Eye (tissue), 1 donor: Measurements from ENCODE around the gene RBMS1.

Experiments used
- DNase-seq: peaks from one replicate; pipeline ENCODE4 v3.0.0-alpha.2; 2015

RBMS1 gene

DNA sequence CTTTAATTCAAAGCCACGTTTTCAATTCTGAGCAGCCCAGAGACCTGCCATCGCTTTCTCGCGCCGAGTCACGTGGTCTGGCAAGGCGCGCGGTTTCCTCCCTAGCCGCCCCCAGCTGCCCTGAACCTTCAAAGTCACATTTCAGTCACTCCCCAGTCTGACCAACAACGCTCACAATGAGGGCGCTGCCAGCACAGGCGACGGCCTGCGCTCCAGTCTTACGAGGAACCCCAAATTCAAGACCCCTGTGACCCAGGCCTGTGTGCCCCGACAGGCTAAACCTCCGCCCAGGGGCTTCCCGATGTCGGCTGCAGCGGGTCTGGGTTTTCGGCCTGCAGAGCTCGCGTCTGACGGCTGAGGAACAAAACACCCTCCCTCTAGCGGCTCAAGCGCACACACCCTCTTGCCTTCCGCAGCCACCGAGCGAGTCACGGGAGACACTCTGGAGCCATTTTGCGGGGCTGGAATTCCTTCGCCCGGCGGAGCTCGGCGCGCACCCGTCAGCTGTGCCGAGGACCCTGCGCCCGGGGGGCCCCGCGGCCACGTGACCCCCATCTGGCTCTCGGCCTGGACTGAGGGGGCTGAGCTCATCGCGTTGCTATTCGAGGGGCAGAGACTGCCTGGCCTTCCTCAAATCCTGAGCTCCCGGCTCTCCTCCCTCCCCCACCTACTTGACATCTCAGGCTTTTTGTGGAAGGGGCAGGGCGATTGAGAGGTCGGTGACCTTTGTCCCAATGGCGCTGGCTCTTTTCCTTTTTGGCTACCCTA lies 223.6 kb downstream of the RBMS1 start:
- DNase-seq = peak; percentile 97

GRCh38 chr2:160269365-160269764 lies 224.2 kb downstream of the RBMS1 start:
- DNase-seq = no peak

DNA sequence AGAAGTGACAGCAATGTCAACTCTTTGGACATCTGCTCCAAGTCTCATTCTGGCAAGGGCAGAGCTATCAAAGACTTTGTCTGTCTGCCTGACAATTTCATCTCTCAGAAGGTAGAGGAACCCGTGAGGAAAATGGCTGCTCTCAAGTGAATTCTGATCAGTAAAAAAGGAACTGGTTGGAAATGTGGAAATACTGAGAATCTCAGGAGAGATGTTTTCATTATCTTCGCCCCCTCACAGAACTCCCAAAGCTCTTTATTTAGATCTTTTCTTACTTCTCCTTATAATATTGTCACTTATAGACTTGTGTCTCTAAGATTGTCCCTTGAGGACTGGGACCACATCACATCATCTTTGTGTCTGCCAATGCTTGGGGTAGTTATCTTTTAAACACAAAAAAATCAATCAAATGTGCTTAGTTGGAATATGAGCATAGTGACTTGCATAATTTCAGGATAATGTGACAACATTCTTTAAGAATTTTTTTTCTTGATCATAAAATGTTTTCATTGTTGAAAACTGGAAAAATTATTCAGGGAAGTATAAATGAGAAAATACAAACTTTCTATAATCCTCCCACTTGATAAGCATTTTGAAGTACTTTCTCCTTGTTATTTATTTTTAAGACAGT lies 225.3 kb downstream of the RBMS1 start:
- DNase-seq = no peak

DNA sequence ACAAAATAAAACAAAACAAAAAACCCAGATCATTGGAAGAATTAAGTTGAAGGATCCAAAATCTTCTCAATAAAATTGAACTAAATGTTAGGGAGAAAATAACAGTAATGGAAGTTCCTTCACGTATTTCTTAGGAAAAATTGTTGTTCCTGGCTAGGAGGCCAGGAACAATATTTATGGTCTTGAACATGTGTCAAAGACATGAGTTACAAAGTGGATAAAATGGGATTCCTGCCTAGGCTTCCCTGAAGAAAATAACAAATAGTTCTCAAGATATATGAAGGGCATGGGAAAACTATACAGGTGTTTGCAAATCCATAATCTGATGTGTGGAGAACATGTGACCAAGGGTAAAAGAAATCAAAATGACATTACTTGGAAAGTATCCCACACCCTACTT lies 225.9 kb downstream of the RBMS1 start:
- DNase-seq = no peak

DNA sequence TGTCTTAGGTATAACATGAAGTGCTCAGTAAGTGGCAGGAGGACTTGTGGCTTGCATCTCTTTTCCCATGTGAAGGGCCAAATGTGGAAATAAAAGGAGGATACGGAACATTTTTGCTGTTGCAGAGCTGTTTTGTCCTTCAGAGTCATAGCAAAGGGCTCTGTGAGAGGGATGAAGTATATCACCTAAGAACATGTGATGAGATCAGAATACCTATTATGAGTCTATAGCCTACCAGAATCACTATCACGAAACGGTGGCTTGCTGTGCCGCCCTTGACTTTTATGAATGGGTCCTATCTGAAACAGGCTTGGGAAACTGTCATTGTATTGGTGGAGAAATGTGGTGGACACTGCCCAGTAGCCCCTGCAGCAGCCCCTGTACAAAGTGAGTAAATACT lies 226.6 kb downstream of the RBMS1 start:
- no peak for DNase-seq

DNA sequence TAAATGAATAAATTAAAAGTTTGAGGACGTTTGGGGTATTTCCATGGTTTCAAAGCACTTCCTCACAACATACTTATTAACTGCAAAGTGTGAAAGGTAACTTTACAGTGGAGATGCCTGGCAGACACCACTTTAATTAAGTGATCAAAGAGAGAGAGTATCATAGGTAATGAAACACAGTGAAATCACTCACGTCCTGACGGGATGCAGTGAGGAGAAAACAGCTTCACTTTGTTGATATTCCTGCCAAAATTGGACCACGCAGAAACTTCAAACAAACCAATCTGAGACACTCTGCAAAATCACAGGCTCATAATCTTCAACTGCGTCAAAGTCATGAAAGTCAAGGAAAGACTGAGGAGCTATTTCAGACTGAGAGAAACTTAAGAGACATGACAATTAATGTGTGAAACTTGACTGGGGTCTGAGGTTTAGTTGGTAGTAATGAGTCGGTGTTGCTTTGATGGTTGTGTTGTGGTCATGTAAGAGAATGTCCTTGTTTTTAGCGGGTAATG lies 227.5 kb downstream of the RBMS1 start:
- no peak for DNase-seq

- DNase-seq = no peak
Measured at GRCh38 chr2:160264308-160264707, 229.3 kb downstream of the RBMS1 start.

- DNase-seq = no peak
Measured at GRCh38 chr2:160261732-160262131, 231.9 kb downstream of the RBMS1 start.

DNA sequence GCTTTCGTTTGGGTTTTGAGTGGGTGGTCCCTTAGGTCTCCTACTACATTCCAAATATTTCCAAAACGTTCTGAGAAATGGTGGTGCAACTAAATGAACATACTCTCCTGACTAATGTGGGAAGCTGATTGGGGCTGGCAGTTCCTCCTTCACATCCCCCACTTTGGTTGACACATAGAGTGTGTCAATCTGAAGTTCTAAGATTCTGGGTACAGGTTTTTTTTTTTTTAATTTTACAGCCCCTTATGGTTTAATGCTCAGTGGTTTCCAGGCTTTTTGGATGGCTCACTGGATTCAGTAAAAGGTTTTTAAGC lies 235.2 kb downstream of the RBMS1 start:
- no peak for DNase-seq

GRCh38 chr2:160257743-160258491 lies 235.7 kb downstream of the RBMS1 start:
- DNase-seq = no peak

DNA sequence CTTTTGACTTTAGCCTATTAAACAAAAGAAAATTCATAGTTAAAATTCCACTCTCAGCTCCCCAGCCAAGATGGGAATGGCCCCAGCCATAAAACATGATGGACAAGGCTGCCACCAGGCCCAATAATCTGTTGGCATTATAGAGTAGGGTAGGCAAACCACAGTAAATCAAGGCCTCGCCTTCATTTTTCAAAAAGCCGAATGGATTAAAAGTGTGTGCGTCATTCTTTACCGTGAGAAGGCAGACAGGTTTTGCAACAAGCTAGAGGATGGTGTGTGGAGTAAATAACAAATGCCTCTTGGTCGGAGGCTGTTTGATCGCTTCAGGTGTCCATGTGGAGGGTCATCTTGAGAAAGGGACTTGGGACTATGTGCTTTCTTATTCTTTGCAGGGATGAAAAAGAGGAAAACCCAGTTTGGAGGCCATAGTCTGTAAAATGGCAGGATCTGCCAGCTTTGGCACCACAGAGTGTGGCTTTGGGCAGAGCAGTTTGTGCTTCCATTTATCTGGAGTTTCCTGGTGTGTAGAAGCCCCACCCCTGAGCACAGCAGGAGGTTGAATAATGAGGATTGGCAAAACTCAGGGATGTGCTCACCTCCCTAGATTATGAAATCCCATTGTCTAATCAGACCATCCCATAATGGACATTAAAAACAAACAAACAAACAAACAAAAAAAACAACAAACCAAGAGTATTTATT lies 236.4 kb downstream of the RBMS1 start:
- DNase-seq = no peak

DNA sequence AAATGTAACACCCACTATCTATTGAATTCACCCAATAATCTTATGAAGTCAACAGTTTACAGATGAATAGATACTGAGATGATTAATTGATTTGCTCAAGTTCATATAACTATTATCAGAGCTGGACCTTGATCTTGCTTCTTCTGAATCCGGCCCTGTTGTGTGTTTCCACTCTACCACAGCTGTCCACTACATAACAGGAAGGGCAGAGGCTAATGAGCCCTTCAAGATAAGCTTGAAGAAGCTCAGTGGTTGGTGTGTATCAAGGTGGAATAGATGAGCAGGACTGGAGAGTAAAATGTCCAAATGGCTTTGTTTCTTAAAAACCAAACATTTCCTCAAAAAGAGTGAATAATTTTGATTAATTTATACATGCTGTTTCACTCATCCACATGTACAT lies 237.1 kb downstream of the RBMS1 start:
- no peak for DNase-seq

- no peak for DNase-seq
Measured at GRCh38 chr2:160255408-160255807, 238.2 kb downstream of the RBMS1 start.

- no peak for DNase-seq
Measured at GRCh38 chr2:160254189-160254762, 239.3 kb downstream of the RBMS1 start.

GRCh38 chr2:160253440-160254188 lies 240.0 kb downstream of the RBMS1 start:
- peak; percentile 56 for DNase-seq

GRCh38 chr2:160252900-160253299 lies 240.7 kb downstream of the RBMS1 start:
- no peak for DNase-seq

DNA sequence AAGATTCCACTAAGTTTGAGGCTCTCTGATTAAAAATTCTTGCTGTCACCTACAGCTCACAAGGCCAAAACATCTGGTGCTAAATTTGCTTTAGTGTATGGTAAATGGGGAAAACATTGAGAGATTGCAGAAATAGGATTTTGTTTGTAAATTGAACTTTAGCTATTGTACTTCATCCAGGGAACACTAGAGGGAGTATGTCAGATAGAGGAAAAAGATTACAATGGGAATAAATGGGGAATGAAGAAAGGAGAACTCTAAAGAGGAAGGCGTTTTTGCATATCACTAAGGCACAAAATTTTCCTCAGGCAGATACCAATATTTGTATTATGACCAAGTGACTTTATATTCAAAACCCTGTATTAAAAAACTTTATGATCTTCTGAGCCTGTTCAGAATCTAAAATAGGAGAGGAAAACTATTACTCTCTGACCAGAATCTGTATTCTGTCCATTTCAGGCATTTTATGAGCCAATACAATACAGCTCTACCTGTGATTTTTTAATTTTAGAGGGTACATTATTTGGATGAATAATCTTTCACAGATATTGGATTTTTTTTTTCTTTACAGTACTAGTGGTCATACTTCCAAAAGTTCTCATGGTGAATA lies 241.2 kb downstream of the RBMS1 start:
- DNase-seq = peak; percentile 71

- DNase-seq = no peak
Measured at GRCh38 chr2:160251569-160251968, 242.0 kb downstream of the RBMS1 start.

DNA sequence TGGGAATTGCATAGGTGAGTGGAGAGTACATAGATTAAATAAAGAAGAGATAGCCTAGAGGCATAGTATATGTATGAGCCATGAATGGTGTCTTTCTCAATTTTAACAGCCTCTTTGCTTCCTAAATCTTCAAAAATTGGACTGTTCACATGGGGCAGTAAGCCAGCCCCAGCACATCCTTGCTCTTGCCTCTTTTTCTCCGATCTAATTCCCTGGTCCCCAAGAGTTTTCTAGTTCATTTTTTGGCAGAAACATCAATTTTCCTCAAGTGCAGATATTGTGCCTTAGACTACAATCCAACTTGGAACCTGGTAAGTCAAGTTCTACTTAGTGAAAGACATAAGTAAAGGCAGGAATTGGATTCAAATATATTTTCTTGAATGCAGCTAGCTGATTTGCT lies 243.7 kb downstream of the RBMS1 start:
- DNase-seq = no peak

- no peak for DNase-seq
Measured at GRCh38 chr2:160247296-160248035, 246.1 kb downstream of the RBMS1 start.

DNA sequence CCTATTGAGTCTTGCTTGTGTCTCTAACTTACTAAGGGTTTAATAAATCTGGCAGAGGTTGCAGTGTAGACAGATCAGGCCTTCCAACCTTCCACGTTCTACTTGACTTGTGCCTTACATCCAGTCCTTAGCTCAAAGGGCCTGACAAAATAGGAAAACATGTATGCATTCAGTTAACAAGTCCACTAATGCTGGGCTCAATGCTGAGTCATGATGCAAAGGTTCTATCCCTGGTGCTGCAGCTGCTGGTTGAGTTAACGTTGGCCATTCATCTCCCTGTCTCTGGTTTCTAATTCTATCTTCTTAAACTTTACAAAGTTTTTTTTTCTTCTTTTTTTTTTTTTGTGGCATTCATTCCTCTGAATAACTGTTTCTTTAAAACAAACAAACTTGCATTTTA lies 247.3 kb downstream of the RBMS1 start:
- no peak for DNase-seq
